ENCODE measurements around the gene DST.

DST gene

GRCh38 chr6:56642366-56643261 is at the start of gene DST:
Gene DST, minus strand, starts transcription at chr6:56642889.
- DNase-seq (ENCODE audit: low read depth) = peak; percentile 84

- no peak for DNase-seq (ENCODE audit: low read depth)
Observed at GRCh38 chr6:56691814-56692213, 49.1 kb upstream of the DST start.

- DNase-seq (ENCODE audit: low read depth) = no peak
Observed at GRCh38 chr6:56691286-56691595, 48.6 kb upstream of the DST start.

- peak; percentile 55 for DNase-seq (ENCODE audit: low read depth)
Observed at GRCh38 chr6:56690519-56691285, 48.0 kb upstream of the DST start.

GRCh38 chr6:56689663-56690062 is 47.0 kb upstream of the DST start:
- no peak for DNase-seq (ENCODE audit: low read depth)

GRCh38 chr6:56689114-56689513 is 46.4 kb upstream of the DST start:
- DNase-seq (ENCODE audit: low read depth) = no peak

- no peak for DNase-seq (ENCODE audit: low read depth)
Observed at GRCh38 chr6:56688521-56688920, 45.8 kb upstream of the DST start.

- DNase-seq (ENCODE audit: low read depth) = no peak
Observed at GRCh38 chr6:56687551-56687950, 44.9 kb upstream of the DST start.

GRCh38 chr6:56686429-56686828 is 43.7 kb upstream of the DST start:
- no peak for DNase-seq (ENCODE audit: low read depth)

GRCh38 chr6:56685994-56686393 is 43.3 kb upstream of the DST start:
- no peak for DNase-seq (ENCODE audit: low read depth)

GRCh38 chr6:56685102-56685733 is 42.5 kb upstream of the DST start:
- no peak for DNase-seq (ENCODE audit: low read depth)

GRCh38 chr6:56684342-56685101 is 41.8 kb upstream of the DST start:
- no peak for DNase-seq (ENCODE audit: low read depth)

- DNase-seq (ENCODE audit: low read depth) = peak; percentile 84
Observed at GRCh38 chr6:56683882-56684281, 41.2 kb upstream of the DST start.

GRCh38 chr6:56682635-56683034 is 39.9 kb upstream of the DST start:
- no peak for DNase-seq (ENCODE audit: low read depth)

GRCh38 chr6:56677559-56677958 is 34.9 kb upstream of the DST start:
- no peak for DNase-seq (ENCODE audit: low read depth)

- DNase-seq (ENCODE audit: low read depth) = no peak
Observed at GRCh38 chr6:56671651-56672461, 29.2 kb upstream of the DST start.

GRCh38 chr6:56671160-56671559 is 28.5 kb upstream of the DST start:
- DNase-seq (ENCODE audit: low read depth) = no peak

GRCh38 chr6:56669041-56669440 is 26.4 kb upstream of the DST start:
- DNase-seq (ENCODE audit: low read depth) = no peak

GRCh38 chr6:56668158-56668557 is 25.5 kb upstream of the DST start:
- no peak for DNase-seq (ENCODE audit: low read depth)

- no peak for DNase-seq (ENCODE audit: low read depth)
Observed at GRCh38 chr6:56667336-56667735, 24.6 kb upstream of the DST start.

GRCh38 chr6:56664029-56664428 is 21.3 kb upstream of the DST start:
- DNase-seq (ENCODE audit: low read depth) = no peak

All from non-pigmented ciliary epithelial cell (primary cell).